Ovary (tissue), 3 donors: Measurements from ENCODE around the gene PCNX1.
"Not testable (repeated sequence)": the region's sequence is repeated elsewhere in the genome, so short reads cannot be mapped to it uniquely, and the experiment has no call there.

ENCODE experiments used
- EP300 ChIP-seq: sonication (generic); formaldehyde crosslinking; IDR thresholded peaks from one replicate; pipeline ENCODE4 v1.6.1; 2017; ENCODE audit warnings: antibody characterized with exemption
- TF ChIP-seq, protein P1 (sequence below), 3 donors: fragments of 450-650 bp in 2 of 3; fragments of 200-600 bp in 1 of 3; IDR thresholded peaks; one replicate each; pipeline versions ENCODE4 v1.5.1 to v1.8.0; 2016 to 2022; ENCODE audit warnings: antibody characterized with exemption in 3 of 3, mild to moderate bottlenecking in 1 of 3
- donor health status: DM: no; HTN: no; CAD: no.

DNA sequence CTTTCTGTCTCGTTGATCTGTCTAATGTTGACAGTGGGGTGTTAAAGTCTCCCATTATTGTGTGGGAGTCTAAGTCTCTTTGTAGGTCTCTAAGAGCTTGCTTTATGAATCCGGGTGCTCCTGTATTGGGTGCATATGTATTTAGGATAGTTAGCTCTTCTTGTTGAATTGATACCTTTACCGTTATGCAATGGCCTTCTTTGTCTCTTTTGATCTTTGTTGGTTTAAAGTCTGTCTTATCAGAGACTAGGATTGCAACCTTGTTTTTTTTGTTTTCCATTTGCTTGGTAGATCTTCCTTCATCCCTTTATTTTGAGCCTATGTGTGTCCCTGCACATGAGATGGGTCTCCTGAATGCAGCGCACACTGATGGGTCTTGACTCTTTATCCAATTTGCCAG lies 32.4 kb downstream of the PCNX1 start:
- TF ChIP-seq, protein P1, sequence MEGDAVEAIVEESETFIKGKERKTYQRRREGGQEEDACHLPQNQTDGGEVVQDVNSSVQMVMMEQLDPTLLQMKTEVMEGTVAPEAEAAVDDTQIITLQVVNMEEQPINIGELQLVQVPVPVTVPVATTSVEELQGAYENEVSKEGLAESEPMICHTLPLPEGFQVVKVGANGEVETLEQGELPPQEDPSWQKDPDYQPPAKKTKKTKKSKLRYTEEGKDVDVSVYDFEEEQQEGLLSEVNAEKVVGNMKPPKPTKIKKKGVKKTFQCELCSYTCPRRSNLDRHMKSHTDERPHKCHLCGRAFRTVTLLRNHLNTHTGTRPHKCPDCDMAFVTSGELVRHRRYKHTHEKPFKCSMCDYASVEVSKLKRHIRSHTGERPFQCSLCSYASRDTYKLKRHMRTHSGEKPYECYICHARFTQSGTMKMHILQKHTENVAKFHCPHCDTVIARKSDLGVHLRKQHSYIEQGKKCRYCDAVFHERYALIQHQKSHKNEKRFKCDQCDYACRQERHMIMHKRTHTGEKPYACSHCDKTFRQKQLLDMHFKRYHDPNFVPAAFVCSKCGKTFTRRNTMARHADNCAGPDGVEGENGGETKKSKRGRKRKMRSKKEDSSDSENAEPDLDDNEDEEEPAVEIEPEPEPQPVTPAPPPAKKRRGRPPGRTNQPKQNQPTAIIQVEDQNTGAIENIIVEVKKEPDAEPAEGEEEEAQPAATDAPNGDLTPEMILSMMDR (IDR thresholded peaks at IDR 0.05), result not testable (repeated sequence)
- not testable (repeated sequence) for TF ChIP-seq EP300
